ENCODE measurements around the gene TYR.

GRCh38 chr11:89235976-89236375 is 58.3 kb downstream of the TYR start:
- TF ChIP-seq POLR2AphosphoS5 (IDR thresholded peaks at IDR 0.05; ENCODE audit: low read depth, low read length) (no peak), SPI1 (IDR thresholded peaks at IDR 0.05; ENCODE audit: low read depth, low read length) (no peak), TAF1 (IDR thresholded peaks at IDR 0.05; ENCODE audit: low read depth, low read length) (no peak)
